Stimulated activated CD4-positive, alpha-beta T cell treated with anti-CD3 and anti-CD28 coated beads, Interleukin-12 subunit alpha, Interleukin-12 subunit beta, amount 100 ng/mL, for 48 hours (primary cell): ENCODE results near the gene EDRF1.

Source experiments
- DNase-seq, 3 donors: peaks; one replicate each; pipeline ENCODE4 v3.0.0-alpha.2; 2020; ENCODE audit warnings: low read depth in 2 of 3, low spot score in 1 of 3

The EDRF1 gene

DNA sequence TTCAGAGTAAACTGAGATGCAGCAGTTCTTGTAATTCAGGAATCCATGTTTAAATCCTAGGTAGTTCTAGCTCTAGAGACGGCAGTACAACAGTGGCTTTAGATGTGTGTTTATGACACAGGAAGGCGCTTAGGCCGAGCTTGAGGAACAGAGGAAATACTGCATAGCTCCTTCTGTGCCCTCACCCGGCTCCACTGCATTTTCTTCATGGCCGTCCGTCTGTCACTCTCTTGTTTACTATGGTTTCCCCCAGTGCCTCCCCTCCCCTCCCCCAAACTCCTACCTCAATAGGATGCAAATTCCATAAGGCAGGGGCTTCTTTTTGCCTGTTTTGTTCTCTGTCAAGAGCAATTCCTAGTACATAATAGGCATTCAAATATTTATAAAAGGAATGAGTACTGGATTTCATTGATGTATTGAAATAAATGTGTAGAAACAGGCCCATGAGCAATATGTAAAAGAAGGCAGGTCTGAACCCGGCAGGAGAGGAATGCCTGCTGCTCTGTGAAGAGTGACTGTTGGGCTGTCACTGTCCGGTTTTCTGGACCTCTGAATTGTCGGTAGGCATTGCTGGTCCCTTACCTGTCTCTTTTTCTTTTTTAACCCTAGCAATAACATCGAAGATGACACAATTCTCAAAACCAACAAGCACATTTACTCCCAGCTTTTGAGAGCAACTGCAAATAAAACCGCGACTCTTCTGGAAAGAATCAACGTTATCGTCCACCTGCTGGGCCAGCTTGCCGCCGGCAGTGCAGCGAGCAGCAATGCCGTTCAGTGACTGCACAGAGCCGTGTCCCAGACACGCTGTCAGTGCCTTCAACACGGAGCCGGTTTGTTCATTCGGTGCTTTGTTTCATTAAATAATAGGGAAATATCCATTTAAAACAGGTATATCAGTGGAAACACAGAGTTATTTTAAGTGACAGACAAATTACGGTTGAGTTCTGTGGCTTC, 43.5 kb downstream of the EDRF1 start:
- DNase-seq, result no peak

DNA sequence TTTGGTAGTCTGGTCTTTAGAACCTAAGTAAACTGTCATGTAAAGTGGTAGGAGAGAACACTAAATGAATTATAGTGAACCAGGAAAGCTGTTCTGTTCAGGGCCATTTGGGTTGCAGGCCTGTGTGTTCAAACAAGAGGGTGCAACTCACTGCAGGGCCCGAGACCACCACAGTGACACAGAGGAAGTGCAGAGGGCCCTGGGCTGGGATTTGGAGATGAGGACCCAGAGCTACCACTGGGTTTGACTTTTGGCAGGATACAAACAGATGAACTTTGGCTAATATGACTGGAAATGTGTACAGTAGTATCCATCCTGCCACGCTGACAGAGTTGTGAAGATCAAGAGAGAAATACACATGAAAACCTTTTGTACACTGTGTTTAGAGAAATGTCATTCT, 46.3 kb downstream of the EDRF1 start:
- DNase-seq, result no peak

DNA sequence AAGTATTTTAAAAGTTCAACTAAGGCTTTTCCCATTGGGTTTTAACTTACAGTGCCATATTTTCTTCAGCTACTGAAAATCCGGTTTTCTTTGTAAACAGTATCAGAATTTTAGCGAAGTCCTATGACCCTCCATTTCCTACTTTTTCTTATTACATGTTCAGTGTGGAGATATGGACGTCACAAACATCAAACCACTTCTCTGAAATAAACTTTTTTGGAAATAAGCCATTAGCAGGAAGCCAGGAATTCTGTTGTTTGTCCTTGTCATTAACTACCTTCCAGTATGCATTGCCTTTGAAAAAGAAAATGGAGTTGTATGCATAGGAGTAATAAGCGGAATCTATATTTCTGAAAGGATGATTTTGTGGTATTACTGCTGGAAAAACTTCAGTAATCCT, 47.0 kb downstream of the EDRF1 start:
- DNase-seq, result no peak

DNA sequence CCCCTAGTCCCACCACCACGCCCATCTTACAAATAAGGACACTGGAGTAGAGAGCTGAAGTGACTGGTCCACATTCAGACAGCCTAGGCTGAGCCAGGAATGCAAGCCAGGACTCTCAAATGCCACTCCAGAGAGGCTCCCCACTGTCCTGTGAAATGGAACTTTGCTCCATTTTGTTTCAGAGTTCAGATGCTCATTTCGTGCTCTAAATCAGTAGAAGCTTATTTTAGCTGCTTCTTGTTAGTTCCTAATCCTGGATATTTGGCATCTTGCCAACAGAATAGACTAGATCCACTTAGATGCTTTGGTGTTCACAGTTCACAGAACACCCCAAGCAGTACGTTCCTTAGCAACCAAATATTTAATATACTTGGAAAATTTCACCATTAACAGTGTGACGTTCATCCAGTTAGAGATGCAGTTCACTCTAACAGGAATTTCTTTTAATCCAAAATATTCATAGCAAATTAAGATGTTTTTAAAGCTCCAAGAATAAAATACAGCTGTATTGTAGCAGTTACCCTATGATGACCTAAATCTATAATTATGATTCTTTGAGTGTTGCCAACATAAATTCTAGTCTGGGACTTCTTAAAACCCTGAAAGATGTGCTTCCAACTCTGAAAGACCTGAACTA, 48.8 kb downstream of the EDRF1 start:
- DNase-seq, result no peak

DNA sequence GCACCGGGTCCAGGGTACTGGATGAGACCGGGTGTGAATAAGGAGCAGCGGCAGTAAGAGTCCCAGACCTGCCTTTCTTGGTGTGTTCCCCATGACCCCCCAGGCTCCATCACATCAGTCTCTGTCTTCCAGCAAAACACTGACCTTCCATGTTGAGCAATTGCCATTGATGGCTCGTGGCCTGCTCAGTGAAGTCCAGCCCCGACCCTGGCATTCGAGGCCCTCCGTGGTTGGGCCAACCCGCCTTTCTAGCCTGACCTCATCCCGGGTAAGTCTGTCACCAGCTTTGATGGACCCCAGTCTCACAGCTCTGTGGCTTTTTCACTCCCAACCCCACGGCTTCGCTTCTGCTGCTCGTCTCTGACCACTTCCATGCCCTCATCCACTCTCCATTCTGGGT, 49.7 kb downstream of the EDRF1 start:
- DNase-seq, result no peak

DNA sequence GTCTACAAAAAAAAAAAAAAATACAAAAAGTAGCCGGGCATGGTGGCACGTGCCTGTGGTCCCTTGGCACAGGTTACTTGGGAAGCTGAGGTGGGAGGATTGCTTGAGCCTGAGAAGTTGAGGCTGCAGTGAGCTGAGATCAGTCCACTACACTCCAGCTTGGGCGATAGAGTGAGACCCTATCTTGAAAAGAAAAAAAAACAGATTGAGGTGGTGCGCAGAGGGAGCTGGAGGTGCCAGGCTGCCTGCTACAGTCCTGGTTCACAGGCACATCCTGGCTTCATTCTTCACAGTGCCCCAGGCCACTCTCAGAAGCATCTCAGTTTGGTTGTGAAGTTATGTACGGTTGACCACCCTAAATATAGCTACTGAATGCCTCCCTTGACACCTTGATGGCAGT, 51.3 kb downstream of the EDRF1 start:
- no peak for DNase-seq

DNA sequence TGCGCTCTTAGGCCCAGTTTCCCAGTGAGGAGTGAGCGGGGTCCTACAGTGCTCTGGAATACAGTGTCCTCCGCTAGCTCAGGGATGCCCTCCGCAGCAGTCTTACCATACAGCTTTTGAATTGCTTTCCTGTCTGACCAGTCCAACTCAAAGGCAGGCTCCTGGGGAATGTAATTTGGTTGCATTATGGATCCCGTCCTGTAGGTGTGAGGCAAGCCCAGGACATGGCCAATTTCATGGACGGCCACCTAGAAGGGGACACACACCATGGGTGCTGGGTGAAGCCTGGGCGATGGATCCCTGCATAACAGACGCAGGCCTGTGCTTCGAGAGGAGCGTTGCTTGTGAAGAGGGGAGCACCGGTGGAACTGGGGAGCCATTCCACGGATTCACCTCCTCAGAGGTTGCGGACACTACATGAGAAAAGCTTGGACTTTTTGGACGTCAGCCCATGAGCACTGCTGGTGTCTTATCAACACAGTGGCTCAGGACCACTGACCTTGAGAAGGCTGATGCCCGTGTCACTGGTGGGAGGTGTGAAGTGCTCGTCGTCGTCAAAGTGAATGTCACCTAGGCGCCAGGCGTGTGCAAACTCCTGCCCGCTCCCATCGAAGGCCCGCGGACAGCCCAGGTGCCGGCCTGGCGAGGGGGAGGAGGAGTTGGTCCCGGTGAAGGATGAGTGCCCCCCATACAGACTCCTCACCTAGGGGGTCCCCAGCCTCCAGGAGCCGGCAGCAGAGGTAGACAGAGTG, 52.8 kb downstream of the EDRF1 start:
- DNase-seq, result no peak

DNA sequence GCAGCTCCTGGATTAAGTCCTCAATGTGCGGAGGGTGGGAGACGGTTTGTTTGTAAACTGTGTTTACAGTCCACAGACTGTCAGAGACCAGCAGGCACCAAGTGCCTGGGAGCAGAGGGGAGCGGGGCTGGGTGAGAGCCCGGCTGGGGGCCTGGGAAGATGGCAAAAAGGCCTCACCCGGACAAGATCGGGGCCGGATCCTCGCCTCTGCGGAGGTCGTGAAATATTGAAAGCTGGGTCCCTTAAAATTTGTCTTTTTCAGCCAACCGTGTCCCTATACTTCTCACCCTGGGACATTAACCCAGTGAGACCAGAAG, 53.3 kb downstream of the EDRF1 start:
- DNase-seq, result no peak

DNA sequence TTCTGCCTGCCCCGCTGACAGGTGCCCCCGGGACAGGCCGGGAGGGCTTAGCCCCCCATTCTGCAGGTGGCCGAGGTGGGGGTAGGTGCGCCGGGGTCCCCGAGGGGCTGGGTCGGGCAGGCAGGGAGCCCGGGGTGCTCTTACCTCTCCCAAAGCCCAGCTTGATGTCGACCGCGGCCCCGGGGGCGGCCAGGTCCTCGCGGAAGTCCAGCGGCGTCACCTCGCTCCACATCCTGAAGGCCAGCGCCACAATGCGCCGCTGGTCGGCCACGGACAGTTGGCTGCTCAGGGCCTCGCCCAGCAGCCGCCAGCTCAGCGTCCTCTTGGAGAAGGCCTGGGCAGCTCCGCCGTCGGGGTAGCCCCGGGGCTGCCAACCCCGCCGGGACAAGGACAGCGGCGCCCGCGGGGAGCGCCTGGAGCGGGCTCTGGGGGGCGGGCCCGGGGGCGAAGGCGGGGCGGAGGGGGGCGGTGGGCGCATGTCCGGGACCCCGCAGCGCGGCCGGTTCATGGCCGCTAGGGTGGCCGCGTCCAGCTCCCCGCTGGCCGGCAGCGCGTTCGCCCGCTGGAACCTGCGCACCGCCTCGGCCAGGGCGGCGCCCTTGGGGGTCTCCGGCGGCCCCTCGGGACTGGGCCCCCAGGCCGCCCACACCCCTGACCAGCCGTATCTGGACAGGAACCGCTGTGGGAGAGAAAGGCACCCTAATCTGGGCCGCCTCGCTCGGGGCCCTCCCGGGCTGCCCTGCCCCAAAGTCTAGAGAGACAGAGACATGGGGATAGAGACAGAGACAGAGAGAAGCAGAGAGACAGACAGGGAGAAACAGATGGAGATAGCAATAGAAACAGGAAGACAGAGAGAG, 54.4 kb downstream of the EDRF1 start:
- DNase-seq, result no peak

DNA sequence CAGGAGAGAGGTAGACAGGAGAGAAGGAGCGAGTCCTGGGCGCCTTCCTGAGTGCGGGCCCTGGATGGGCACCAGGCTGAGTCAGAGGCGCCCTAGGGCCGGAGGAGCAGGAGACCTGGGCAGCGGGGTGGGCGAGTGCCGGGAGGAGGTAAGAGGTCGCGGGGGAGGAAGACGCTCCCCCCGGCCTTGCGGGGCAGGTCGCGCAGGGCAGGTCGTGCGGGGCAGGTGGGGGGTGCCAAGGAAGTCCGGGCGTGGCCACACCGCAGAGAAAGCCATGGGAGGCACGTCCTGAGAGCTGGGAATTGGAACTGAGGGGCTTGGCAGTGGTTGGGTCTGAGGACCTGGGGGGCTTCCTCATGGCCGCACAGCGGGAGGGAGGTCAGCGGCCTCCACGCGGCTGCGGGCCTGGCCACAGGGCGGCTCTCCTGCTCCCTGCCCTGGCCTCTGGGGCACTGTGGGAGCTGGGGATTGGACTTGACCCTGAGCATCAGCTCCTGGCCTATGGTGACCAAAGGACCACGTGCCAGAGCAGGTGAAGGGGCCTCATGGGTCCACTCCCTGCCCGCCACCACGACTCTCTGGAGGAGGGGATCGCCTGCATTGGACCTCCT, 55.2 kb downstream of the EDRF1 start:
- DNase-seq, result no peak

DNA sequence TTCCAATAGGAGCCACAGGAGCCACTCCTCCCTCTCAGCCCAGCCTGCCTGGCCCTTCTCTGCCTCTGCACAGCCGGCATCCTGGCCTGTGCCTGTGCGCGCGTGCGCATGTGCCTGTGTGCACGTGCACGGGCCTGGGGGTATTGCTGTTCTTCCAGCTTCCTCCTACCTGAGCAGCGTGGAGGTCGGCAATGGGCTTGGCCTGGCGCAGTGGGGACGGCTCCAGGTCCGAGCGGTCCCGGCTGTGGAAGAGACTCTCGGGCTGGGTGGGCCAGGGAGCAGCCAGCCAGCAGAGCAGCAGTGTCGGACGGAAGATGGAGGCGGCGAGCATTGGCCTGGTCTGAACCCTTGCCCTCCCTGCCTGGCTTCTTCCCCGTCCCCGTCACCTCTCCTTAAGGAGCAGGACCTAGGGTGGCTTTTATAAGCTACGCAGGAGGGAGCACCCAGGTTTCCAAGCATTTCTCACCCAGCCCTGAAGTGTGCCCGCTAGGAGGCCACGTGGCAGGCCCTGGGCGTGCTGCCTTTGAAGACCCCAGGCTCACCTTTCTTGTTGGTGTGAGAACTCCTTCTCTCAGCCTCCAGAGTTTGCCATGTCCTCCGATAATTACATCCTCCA, 56.1 kb downstream of the EDRF1 start, which contains the start of gene MMP21:
Gene MMP21 (minus strand): TSS at position 331 of the 616 bp plus-strand sequence. CDS start 0 bp downstream, at position 331.
- DNase-seq, result no peak

DNA sequence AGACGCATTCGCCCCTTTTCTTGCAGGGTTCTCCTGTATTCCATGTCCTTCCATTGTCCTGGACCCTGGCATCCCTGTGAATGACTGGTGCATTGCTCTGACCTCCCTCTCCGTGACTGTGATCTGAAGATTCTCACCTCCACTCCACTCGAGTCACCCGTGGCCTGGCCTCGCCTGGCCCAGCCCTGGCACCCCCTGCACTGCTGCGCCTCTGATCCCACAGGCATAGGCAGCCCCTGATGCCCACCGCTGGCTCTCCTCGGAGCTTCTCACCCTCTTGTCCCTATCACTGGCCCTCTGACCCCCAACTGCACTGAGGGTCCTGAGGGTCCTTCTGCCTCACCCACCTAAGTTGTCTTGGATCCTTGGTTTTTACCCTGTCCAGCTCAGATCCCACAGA, 58.3 kb downstream of the EDRF1 start:
- no peak for DNase-seq

DNA sequence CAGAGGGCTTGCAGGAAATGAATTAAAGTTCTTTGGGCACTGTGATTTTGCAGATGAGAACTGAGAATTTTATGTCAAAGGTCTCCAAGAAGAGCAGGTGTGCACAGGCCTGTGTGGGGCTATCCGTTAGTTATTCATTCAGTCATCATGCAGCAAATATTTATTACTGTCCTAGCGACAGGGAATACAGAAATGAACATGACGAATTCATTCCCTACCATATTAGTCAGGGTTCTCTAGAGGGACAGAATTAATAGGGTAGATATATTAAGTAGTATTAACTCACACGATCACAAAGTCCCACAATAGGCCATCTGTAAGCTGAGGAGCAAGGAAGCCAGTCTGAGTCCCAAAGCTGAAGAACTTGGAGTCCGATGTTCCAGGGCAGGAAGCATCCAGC, 59.0 kb downstream of the EDRF1 start:
- no peak for DNase-seq

DNA sequence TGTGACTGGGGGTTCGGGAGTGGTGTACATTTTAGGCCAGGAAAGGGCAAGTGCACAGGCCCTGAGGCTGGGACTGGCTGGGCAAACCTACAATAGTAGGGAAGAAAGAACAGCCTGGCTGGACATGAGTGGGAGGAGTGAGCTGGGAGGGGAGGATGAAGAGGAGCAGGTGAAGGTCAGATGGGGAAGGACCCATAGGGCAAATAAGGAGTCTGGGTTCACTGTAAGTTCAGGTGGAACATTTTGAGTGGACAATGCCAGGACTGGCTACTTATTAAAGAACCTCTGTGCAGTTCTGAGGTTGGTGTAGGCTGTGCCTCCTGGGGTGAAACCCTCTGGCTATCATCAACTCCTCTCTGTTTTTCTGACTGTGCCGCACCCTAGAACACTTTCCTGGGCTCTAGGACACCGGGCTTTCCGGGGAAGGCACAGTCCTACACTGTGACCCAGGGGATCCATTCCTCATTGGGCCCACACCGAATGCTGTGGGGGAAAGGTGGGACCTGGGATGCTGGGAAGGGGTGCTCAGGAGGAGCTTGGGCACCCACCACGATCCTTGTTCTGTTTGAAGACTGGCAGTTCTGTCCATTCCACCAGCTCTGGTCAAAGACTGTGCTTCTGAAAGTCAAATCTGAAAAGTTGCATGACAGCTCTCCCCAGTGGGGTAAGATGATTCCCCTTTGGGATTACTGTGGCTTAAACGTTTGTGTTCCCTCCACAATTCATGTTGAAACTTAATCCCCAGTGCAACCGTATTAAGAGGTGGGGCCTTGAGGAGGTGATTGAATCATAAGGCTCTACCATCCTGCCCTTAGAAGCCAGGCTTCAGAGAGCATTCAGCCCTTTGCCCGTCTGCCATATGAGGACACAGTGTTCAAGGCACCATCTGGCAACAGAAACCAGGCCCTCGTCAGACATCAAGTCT, 60.2 kb downstream of the EDRF1 start:
- no peak for DNase-seq

DNA sequence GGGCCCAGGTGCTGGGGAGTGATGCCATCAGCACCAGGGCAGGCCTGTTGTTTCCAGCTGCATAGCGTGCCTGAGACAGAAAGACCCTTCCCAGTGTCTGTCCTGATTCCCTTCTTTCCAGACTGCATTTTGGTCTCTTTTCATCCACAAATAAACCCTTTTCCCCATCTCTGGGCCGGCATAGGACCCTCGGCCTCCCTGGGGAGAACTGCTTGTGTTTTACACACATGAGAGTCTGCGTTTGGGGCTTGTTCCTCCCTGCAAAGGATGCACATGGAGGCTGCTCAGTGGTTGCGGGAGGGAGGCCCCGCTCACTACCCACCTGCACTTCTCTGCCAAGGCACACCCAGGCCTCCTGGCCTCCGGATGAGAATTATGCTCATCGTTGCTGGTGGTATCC, 61.9 kb downstream of the EDRF1 start:
- no peak for DNase-seq

DNA sequence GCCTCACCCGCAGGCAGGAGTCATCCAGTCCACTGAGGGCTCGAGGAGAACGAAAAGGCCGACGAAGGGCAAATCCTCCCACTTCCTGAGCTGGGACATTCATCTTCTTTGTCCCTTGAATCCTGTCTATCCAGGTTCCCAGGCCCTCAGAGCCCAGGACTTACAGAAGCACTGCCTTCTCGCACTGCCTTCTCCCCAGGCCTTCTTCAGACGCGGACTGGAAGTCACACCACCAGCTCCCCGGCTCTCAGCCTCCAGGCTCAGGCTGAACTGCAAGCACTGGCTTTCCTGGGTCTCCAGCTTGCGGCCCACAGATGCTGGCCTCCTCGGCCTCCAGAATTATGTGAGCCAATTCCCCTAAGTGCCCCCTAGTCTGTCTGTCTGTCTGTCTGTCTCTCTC, 62.5 kb downstream of the EDRF1 start:
- DNase-seq, result no peak

DNA sequence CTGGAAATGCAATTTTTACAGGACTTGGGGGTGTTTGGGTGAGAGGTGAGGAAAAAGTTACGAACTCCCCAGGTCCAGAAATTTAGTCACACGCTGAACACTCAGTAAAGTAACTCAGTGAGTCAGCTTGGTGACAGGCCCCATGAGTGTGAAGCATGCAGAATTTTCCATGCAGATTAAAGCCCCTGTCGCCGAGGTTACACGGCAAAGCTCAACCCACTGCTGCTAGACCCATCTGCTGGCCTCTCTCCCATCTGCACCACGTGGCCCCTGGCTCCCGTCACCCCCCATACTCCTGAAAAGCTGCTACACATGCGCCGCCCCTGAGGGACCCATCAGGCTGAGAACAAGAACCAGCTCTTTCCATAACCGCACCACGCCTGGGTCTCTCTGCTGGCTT, 63.1 kb downstream of the EDRF1 start:
- DNase-seq, result no peak

DNA sequence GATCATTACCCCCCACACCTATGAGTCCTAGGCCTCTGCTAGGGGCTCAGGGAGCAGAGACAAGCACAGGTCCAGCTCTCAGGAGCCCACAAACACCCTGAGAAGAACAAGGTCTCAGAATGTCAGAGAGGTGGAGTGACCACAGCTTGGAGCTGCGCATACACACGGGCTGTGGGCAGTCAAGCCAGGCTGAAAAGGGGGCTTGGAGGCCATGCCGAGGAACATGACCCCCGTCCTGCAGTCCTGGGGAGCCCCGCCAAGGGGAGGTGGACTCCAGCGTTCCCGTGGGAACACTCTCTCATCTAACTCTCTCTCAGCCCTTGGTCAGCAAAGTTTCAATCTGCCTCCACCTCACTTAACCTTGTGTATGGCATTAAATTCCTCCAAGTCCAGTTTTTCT, 63.9 kb downstream of the EDRF1 start:
- no peak for DNase-seq

DNA sequence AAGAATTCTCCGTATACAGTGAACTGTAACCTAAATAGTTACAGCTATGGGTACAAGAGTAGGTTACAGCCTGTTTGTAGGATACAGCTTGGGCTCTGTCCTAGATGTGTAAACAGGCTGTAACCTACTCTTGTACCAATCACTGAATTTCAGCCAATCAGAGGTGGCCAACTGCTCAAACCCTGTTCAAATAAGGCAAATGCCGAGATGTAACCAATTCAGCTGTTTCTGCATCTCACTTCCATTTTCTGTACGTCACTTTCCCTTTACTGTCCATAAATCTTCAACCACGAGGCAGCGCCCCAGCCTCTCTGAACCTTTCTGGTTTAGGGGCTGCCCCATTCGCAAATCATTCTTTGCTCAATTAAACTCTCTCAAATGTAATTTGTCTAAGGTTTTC, 64.4 kb downstream of the EDRF1 start:
- DNase-seq, result no peak
